Raji (cell line): ENCODE results near the gene CHD2.

Experiments used
- POLR2A ChIP-seq: IDR thresholded peaks from 2 replicates; pipeline ENCODE4 v1.6.1; 2011; ENCODE audit warnings: low read depth, low read length, control low read depth; ENCODE audit not compliant: insufficient read depth

The CHD2 gene

GRCh38 chr15:92984161-92984560, 84.0 kb downstream of the CHD2 start:
- no peak for TF ChIP-seq POLR2A

- no peak for TF ChIP-seq POLR2A
These were observed 89.3 kb downstream of the CHD2 start for GRCh38 chr15:92989470-92989869.

- no peak for TF ChIP-seq POLR2A
These were observed 89.9 kb downstream of the CHD2 start for GRCh38 chr15:92990031-92990430.

DNA sequence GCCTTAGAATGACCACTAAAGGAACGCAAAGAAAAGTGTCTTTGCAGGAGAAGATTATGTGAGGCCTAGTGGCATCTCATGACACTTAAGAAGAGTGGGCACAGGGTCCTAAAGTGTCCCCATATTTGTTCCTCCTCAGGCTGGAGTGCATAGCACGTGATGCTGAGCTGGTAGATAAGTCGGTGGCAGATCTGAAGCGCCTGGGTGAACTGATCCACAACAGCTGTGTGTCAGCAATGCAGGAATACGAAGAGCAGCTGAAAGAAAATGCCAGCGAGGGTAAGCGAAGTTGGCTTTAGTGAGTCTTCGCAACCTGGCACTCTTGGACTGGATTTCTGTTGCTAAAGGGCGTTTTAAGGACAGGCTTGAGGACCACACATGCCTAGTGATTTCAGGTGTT, 92.6 kb downstream of the CHD2 start:
- no peak for TF ChIP-seq POLR2A

DNA sequence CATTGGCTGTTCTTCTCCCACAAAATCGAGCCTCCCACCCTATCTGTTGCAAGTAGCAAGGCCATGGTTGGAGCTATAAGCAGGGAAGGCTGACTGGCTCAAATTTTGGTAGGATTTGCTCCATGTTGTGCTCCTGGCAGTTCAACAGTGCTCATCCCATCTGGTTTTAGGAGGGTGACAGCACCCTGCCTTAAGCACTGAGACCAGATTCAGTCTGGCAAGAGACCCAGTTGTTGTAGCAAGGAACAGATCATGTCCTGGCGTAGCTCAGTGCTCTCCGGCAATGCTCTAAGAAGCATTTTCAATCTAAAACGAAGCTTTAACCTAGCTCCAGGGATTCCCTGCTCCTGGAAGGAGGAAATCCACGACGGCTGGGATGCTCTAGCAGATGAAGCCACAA, 97.7 kb downstream of the CHD2 start:
- no peak for TF ChIP-seq POLR2A

GRCh38 chr15:93001156-93001555, 101.0 kb downstream of the CHD2 start:
- no peak for TF ChIP-seq POLR2A

DNA sequence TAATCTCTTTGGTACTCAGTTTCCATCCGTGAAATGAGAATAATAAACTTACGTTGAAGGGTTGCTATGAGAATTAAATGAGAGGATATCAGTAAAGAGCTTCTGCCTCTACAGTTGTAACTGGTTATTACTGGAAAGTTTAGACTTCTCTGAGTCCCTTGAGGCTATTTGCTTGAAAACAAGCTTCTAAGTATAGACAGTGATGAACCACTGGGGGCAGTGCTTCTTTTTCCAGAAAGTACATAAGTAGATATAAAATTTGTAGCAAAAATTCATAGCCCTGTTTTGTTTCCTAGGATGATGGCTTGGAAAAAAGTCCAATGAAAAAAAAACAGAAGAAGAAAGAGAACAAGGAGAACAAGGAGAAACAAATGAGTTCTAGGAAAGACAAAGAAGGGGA, 101.8 kb downstream of the CHD2 start:
- TF ChIP-seq POLR2A, result no peak

DNA sequence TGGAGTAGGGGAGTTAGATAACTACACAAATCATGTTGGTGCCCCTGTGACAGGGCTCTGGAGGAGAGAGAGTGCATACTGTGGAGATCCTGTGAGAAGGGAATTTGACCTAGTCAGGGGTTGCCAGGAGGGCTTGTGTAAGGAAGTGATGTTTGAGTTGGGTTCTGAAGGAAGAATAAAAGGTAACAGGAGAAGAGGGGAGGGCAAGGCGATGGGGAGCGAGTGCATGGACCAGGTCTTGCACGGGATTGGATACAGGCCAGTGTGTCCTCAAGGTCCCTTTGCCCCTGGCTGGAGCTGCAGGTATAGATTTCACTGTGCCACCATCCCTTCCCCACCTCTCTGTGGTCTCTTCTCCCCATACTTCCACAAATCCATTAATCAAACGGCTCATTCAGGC, 105.0 kb downstream of the CHD2 start:
- no peak for TF ChIP-seq POLR2A

GRCh38 chr15:93007994-93008393, 107.9 kb downstream of the CHD2 start:
- no peak for TF ChIP-seq POLR2A

- no peak for TF ChIP-seq POLR2A
These were observed 112.7 kb downstream of the CHD2 start for GRCh38 chr15:93012786-93013185.

DNA sequence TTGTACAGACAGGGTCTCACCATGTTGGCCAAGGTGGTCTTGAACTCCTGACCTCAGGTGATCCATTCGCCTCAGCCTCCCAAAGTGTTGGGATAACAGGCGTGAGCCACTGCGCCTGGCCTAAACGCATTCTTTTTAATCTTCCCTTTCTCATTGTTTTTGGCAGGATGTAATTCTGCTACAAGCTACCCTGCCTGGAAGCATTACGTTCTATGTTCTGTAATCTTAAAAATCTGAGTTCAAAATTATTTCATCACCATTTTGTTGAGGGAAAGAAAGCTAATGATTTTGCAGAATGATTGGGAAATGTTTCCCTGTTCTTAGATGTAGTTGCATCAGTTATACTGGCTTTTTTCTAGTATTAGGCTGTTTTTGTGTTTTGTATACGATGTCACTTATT, 117.4 kb downstream of the CHD2 start:
- TF ChIP-seq POLR2A, result no peak

GRCh38 chr15:93018574-93018973, 118.5 kb downstream of the CHD2 start:
- no peak for TF ChIP-seq POLR2A

DNA sequence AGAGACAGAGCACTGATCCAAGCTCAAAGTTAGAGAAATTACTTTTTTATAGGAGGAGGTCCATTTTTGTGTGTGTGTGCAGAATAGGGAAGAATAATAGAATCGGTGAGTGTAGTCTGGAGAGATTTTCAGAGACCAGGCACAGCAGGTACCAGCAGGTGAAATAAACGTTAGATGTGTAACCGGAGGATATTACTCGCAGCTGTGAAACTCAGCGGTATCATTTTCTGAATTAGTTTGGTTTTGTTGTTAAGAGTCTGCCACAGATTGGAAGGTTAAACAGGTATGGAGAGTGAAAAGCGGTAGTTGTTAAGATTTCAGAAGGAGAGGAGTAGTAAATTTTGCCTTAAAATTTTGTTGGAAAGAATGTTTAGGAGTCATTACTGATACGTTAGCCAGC, 119.0 kb downstream of the CHD2 start:
- no peak for TF ChIP-seq POLR2A

DNA sequence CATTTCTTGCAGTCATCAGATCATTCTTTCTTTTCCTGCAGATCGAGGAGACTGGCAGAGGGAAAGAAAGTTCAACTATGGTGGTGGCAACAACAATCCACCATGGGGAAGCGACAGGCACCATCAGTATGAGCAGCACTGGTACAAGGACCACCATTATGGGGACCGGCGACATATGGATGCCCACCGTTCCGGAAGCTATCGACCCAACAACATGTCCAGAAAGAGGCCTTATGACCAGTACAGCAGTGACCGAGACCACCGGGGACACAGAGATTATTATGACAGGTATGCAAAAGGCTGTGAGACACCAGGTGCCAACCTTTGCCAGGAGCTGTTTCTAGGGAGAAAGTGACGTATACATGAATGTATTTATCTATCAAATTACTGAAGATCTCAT, 119.8 kb downstream of the CHD2 start:
- TF ChIP-seq POLR2A, result no peak

DNA sequence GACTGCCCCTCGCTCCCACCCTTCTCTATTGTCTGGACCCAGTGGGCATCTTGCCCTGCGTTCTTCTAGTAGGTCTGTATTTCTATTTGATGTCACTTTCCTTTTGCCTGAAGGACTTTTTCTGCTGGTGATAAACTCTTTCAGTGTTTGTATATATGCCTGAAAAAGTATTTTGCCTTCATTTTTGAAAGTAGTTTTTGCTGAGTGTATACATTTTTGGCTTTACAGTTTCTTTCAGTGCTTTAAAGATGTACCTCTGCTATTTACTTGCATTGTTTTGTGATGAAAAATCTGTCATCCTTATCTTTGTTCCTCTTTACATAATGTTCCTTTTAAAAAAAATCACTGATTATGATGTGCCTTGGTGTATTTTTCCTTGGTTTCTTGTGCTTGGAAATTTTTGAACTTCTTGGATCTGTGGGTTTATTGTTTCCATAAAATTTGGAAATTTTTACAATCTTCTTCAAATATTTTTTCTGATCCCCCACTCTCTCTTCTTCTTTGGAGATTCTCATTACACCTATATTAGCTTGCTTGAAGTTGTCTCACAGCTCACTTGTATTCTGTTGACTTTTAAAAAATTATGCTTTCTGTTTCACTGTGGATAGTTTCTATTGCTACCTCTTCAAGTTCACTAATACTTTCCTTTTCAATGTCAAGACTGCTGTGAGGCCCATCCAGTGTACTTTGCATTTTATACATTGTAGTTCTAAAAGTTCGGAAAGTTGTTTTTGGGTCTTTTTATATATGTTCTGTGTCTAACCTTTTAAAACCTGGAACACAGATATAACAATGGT, 121.0 kb downstream of the CHD2 start:
- TF ChIP-seq POLR2A, result no peak

GRCh38 chr15:93024293-93024692, 124.2 kb downstream of the CHD2 start:
- no peak for TF ChIP-seq POLR2A

GRCh38 chr15:93024716-93025624, 124.8 kb downstream of the CHD2 start:
- no peak for TF ChIP-seq POLR2A

- no peak for TF ChIP-seq POLR2A
These were observed 125.5 kb downstream of the CHD2 start for GRCh38 chr15:93025625-93025982.
